HEK293 (cell line): Measurements from ENCODE around the gene ARHGDIA.

Source experiments
- SP7 ChIP-seq: fragments of 450-650 bp; formaldehyde crosslinking; IDR thresholded peaks from 2 replicates; pipeline ENCODE4 v1.5.1; 2016; ENCODE audit warnings: missing biosample characterization, missing genetic modification characterization
- TRIM28 ChIP-seq: IDR thresholded peaks from 2 replicates; pipeline ENCODE4 v1.6.1; 2011; ENCODE audit warnings: low read length, control low read depth, borderline replicate concordance
- ZBTB20 ChIP-seq: fragments of 450-650 bp; formaldehyde crosslinking; IDR thresholded peaks from 2 replicates; pipeline ENCODE4 v1.5.1; 2016; ENCODE audit warnings: missing biosample characterization, missing genetic modification characterization
- ZFP3 ChIP-seq: fragments of 450-650 bp; formaldehyde crosslinking; IDR thresholded peaks from 2 replicates; pipeline ENCODE4 v1.5.1; 2016; ENCODE audit warnings: low read depth, missing biosample characterization, missing genetic modification characterization
- ZFP37 ChIP-seq: fragments of 450-650 bp; formaldehyde crosslinking; IDR thresholded peaks from 2 replicates; pipeline ENCODE4 v1.5.1; 2016; ENCODE audit warnings: missing biosample characterization, missing genetic modification characterization
- ZNF112 ChIP-seq: fragments of 450-650 bp; formaldehyde crosslinking; IDR thresholded peaks from 2 replicates; pipeline ENCODE4 v1.5.0; 2017; ENCODE audit warnings: missing biosample characterization, missing genetic modification characterization
- ZNF138 ChIP-seq: fragments of 450-650 bp; formaldehyde crosslinking; IDR thresholded peaks from 2 replicates; pipeline ENCODE4 v1.5.1; 2016; ENCODE audit warnings: missing biosample characterization, missing genetic modification characterization, borderline replicate concordance
- ZNF214 ChIP-seq: fragments of 450-650 bp; formaldehyde crosslinking; IDR thresholded peaks from 2 replicates; pipeline ENCODE4 v1.5.1; 2017; ENCODE audit warnings: missing biosample characterization, mild to moderate bottlenecking, missing genetic modification characterization, borderline replicate concordance
- ZNF366 ChIP-seq: fragments of 450-650 bp; formaldehyde crosslinking; conservative IDR thresholded peaks from 2 replicates; pipeline ENCODE4 v1.5.1; 2016; ENCODE audit warnings: missing biosample characterization, missing genetic modification characterization
- ZNF423 ChIP-seq: fragments of 450-650 bp; formaldehyde crosslinking; IDR thresholded peaks from 2 replicates; pipeline ENCODE4 v1.5.1; 2016; ENCODE audit warnings: missing biosample characterization, missing genetic modification characterization
- ZNF501 ChIP-seq: fragments of 450-650 bp; formaldehyde crosslinking; IDR thresholded peaks from 2 replicates; pipeline ENCODE4 v1.5.1; 2016; ENCODE audit warnings: missing biosample characterization, missing genetic modification characterization
- ZNF560 ChIP-seq: fragments of 450-650 bp; formaldehyde crosslinking; IDR thresholded peaks from 2 replicates; pipeline ENCODE4 v1.5.1; 2017; ENCODE audit warnings: missing biosample characterization, missing genetic modification characterization, borderline replicate concordance
- ZNF610 ChIP-seq: fragments of 450-650 bp; formaldehyde crosslinking; IDR thresholded peaks from 2 replicates; pipeline ENCODE4 v1.5.1; 2016; ENCODE audit warnings: missing biosample characterization, missing genetic modification characterization, borderline replicate concordance
- ZNF623 ChIP-seq: fragments of 450-650 bp; formaldehyde crosslinking; IDR thresholded peaks from 2 replicates; pipeline ENCODE4 v1.5.1; 2016; ENCODE audit warnings: missing biosample characterization, missing genetic modification characterization
- ZNF658 ChIP-seq: fragments of 450-650 bp; formaldehyde crosslinking; IDR thresholded peaks from 2 replicates; pipeline ENCODE4; 2016; ENCODE audit warnings: missing biosample characterization, missing genetic modification characterization
- ZNF76 ChIP-seq: fragments of 450-650 bp; formaldehyde crosslinking; IDR thresholded peaks from 2 replicates; pipeline ENCODE4; 2016; ENCODE audit warnings: low read depth, missing biosample characterization, missing genetic modification characterization, borderline replicate concordance
- ZNF776 ChIP-seq: fragments of 450-650 bp; formaldehyde crosslinking; IDR thresholded peaks from 2 replicates; pipeline ENCODE4 v1.5.0; 2017; ENCODE audit warnings: missing biosample characterization, missing genetic modification characterization, borderline replicate concordance
- ZNF791 ChIP-seq: fragments of 450-650 bp; formaldehyde crosslinking; IDR thresholded peaks from 2 replicates; pipeline ENCODE4 v1.5.1; 2016; ENCODE audit warnings: missing biosample characterization, missing genetic modification characterization
- ZNF792 ChIP-seq: fragments of 450-650 bp; formaldehyde crosslinking; IDR thresholded peaks from 2 replicates; pipeline ENCODE4 v1.5.1; 2016; ENCODE audit warnings: missing biosample characterization, missing genetic modification characterization
- TF ChIP-seq, protein P1 (sequence below): fragments of 450-650 bp; formaldehyde crosslinking; IDR thresholded peaks from 2 replicates; pipeline ENCODE4 v1.5.1; 2016; ENCODE audit warnings: missing biosample characterization, missing genetic modification characterization
- TF ChIP-seq, protein P2 (sequence below): fragments of 450-650 bp; formaldehyde crosslinking; IDR thresholded peaks from 2 replicates; pipeline ENCODE4 v1.5.1; 2016; ENCODE audit warnings: missing biosample characterization, missing genetic modification characterization
- TF ChIP-seq, protein P3 (sequence below): fragments of 450-650 bp; formaldehyde crosslinking; IDR thresholded peaks from 2 replicates; pipeline ENCODE4 v1.5.0; 2017; ENCODE audit warnings: missing biosample characterization, missing genetic modification characterization, borderline replicate concordance
- TF ChIP-seq, protein P4 (sequence below): fragments of 450-650 bp; formaldehyde crosslinking; conservative IDR thresholded peaks from 2 replicates; pipeline ENCODE4 v1.5.1; 2016; ENCODE audit warnings: low read depth, missing biosample characterization, missing genetic modification characterization
- TF ChIP-seq, protein P5 (sequence below): fragments of 450-650 bp; formaldehyde crosslinking; IDR thresholded peaks from 2 replicates; pipeline ENCODE4 v1.5.1; 2017; ENCODE audit warnings: missing biosample characterization, missing genetic modification characterization

ARHGDIA gene

DNA sequence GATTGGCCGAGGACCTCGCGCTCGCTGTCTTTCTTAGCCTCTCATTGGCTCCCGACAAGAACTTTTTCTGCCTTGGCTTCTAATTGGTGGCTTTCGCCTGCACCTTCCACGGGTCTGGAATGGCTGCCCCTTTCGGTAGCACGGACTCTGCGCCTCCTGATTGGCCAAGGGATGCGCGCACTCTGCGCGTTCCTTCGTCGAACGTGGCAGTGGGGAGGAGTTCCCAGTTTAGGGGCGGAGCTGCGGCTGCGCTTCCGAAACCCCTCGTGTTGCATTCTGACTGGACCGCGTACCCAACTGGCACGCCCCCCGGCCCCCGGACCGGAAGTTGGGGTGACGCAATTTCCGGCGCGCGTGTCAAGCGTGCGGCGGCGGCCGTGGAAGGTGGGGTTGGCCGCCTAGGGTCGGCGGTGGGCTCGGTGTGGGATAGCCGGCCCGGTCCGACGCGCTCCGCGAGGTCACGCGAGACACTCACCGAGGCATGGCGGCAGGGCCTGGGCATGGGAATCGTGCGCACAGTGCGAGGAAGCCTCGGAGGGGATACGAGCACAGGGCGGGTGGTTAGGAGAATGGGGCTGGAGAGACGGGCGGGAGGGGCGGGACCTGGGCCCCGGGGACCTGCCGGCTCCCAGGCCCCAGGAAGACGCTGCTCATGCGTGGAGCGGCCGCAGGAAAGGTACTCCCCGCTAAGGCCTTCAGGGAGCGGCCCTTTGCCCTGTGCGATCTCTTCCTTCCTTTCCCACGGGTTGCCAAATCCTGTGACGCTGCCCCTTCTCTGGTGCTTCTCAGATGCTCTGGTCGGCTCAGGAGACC lies 10.2 kb downstream of the ARHGDIA start (continued):
- TF ChIP-seq, protein P1, sequence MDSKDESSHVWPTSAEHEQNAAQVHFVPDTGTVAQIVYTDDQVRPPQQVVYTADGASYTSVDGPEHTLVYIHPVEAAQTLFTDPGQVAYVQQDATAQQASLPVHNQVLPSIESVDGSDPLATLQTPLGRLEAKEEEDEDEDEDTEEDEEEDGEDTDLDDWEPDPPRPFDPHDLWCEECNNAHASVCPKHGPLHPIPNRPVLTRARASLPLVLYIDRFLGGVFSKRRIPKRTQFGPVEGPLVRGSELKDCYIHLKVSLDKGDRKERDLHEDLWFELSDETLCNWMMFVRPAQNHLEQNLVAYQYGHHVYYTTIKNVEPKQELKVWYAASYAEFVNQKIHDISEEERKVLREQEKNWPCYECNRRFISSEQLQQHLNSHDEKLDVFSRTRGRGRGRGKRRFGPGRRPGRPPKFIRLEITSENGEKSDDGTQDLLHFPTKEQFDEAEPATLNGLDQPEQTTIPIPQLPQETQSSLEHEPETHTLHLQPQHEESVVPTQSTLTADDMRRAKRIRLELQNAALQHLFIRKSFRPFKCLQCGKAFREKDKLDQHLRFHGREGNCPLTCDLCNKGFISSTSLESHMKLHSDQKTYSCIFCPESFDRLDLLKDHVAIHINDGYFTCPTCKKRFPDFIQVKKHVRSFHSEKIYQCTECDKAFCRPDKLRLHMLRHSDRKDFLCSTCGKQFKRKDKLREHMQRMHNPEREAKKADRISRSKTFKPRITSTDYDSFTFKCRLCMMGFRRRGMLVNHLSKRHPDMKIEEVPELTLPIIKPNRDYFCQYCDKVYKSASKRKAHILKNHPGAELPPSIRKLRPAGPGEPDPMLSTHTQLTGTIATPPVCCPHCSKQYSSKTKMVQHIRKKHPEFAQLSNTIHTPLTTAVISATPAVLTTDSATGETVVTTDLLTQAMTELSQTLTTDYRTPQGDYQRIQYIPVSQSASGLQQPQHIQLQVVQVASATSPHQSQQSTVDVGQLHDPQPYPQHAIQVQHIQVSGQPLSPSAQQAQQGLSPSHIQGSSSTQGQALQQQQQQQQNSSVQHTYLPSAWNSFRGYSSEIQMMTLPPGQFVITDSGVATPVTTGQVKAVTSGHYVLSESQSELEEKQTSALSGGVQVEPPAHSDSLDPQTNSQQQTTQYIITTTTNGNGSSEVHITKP (tag by site-specific recombination), result no peak
- TF ChIP-seq ZNF792 (tag by site-specific recombination) (no peak), ZNF423 (no peak; the same call in 1 of the 2 replicates), ZNF610 (tag by site-specific recombination) (no peak), SP7 (peak; percentile 87), ZNF658 (tag by site-specific recombination) (no peak), ZFP3 (tag by site-specific recombination) (no peak), ZNF501 (tag by site-specific recombination) (no peak), ZNF776 (tag by site-specific recombination) (no peak), TRIM28 (no peak), ZFP37 (tag by site-specific recombination) (no peak), ZNF138 (tag by site-specific recombination) (no peak), ZBTB20 (tag by site-specific recombination) (peak; percentile 97), ZNF112 (no peak), ZNF214 (tag by site-specific recombination) (no peak), ZNF560 (tag by site-specific recombination) (no peak), ZNF791 (tag by site-specific recombination) (no peak), ZNF366 (tag by site-specific recombination) (no peak), ZNF76 (peak; percentile 39), ZNF623 (tag by site-specific recombination) (no peak)
- TF ChIP-seq, protein P2, sequence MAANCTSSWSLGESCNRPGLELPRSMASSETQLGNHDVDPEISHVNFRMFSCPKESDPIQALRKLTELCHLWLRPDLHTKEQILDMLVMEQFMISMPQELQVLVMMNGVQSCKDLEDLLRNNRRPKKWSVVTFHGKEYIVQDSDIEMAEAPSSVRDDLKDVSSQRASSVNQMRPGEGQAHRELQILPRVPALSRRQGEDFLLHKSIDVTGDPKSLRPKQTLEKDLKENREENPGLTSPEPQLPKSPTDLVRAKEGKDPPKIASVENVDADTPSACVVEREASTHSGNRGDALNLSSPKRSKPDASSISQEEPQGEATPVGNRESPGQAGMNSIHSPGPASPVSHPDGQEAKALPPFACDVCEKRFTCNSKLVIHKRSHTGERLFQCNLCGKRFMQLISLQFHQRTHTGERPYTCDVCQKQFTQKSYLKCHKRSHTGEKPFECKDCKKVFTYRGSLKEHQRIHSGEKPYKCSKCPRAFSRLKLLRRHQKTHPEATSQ, result no peak
- TF ChIP-seq, protein P3, sequence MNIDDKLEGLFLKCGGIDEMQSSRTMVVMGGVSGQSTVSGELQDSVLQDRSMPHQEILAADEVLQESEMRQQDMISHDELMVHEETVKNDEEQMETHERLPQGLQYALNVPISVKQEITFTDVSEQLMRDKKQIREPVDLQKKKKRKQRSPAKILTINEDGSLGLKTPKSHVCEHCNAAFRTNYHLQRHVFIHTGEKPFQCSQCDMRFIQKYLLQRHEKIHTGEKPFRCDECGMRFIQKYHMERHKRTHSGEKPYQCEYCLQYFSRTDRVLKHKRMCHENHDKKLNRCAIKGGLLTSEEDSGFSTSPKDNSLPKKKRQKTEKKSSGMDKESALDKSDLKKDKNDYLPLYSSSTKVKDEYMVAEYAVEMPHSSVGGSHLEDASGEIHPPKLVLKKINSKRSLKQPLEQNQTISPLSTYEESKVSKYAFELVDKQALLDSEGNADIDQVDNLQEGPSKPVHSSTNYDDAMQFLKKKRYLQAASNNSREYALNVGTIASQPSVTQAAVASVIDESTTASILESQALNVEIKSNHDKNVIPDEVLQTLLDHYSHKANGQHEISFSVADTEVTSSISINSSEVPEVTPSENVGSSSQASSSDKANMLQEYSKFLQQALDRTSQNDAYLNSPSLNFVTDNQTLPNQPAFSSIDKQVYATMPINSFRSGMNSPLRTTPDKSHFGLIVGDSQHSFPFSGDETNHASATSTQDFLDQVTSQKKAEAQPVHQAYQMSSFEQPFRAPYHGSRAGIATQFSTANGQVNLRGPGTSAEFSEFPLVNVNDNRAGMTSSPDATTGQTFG, result no peak
- TF ChIP-seq, protein P4, sequence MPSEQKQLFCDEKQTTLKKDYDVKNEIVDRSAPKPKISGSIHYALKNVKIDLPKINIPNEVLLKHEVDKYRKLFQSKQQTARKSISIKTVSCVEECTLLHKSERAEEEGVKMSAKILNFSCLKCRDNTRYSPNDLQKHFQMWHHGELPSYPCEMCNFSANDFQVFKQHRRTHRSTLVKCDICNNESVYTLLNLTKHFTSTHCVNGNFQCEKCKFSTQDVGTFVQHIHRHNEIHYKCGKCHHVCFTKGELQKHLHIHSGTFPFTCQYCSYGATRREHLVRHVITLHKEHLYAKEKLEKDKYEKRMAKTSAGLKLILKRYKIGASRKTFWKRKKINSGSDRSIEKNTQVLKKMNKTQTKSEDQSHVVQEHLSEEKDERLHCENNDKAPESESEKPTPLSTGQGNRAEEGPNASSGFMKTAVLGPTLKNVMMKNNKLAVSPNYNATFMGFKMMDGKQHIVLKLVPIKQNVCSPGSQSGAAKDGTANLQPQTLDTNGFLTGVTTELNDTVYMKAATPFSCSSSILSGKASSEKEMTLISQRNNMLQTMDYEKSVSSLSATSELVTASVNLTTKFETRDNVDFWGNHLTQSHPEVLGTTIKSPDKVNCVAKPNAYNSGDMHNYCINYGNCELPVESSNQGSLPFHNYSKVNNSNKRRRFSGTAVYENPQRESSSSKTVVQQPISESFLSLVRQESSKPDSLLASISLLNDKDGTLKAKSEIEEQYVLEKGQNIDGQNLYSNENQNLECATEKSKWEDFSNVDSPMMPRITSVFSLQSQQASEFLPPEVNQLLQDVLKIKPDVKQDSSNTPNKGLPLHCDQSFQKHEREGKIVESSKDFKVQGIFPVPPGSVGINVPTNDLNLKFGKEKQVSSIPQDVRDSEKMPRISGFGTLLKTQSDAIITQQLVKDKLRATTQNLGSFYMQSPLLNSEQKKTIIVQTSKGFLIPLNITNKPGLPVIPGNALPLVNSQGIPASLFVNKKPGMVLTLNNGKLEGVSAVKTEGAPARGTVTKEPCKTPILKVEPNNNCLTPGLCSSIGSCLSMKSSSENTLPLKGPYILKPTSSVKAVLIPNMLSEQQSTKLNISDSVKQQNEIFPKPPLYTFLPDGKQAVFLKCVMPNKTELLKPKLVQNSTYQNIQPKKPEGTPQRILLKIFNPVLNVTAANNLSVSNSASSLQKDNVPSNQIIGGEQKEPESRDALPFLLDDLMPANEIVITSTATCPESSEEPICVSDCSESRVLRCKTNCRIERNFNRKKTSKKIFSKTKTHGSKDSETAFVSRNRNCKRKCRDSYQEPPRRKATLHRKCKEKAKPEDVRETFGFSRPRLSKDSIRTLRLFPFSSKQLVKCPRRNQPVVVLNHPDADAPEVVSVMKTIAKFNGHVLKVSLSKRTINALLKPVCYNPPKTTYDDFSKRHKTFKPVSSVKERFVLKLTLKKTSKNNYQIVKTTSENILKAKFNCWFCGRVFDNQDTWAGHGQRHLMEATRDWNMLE (tag by site-specific recombination), result peak; percentile 89
- TF ChIP-seq, protein P5, sequence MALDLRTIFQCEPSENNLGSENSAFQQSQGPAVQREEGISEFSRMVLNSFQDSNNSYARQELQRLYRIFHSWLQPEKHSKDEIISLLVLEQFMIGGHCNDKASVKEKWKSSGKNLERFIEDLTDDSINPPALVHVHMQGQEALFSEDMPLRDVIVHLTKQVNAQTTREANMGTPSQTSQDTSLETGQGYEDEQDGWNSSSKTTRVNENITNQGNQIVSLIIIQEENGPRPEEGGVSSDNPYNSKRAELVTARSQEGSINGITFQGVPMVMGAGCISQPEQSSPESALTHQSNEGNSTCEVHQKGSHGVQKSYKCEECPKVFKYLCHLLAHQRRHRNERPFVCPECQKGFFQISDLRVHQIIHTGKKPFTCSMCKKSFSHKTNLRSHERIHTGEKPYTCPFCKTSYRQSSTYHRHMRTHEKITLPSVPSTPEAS, result no peak
